SU-DHL-6 (cell line): ENCODE results near the gene CZIB.

Source experiments
- H2AFZ ChIP-seq: fragments of 200-600 bp; sonication (generic); 2 replicates; pipeline ENCODE4 v1.6.1; 2014; ENCODE audit warnings: low read depth, mild to moderate bottlenecking, moderate library complexity, mixed read lengths, antibody characterized with exemption, low read length; ENCODE audit not compliant: severe bottlenecking
- H3F3A ChIP-seq: fragments of 200-600 bp; shearing (Covaris generic); 2 replicates; pipeline ENCODE4 v1.6.0; 2016; ENCODE audit warnings: antibody characterized with exemption, mild to moderate bottlenecking; ENCODE audit not compliant: insufficient read depth
- H3K27ac ChIP-seq: fragments of 200-600 bp; sonication (generic); 2 replicates; pipeline ENCODE4 v1.5.1; 2016; ENCODE audit warnings: low read depth, mild to moderate bottlenecking, low read length, moderate library complexity, mixed read lengths
- H3K27me3 ChIP-seq: fragments of 200-600 bp; sonication (generic), shearing (Covaris generic); 2 replicates; pipeline ENCODE4 v1.6.0; 2014; ENCODE audit warnings: mild to moderate bottlenecking, low read length
- H3K36me3 ChIP-seq: fragments of 200-600 bp; sonication (generic); 2 replicates; pipeline ENCODE4 v1.6.1; 2014; ENCODE audit warnings: mild to moderate bottlenecking, low read length, mixed read lengths
- H3K4me2 ChIP-seq: fragments of 300-600, 200-600 bp; shearing (Covaris generic), sonication (generic); 2 replicates; pipeline ENCODE4 v1.6.0; 2014; ENCODE audit warnings: low read length, low read depth, mild to moderate bottlenecking; ENCODE audit not compliant: poor library complexity, severe bottlenecking
- H3K4me3 ChIP-seq: fragments of 200-600 bp; sonication (generic); 2 replicates; pipeline ENCODE4 v1.5.1; 2014; ENCODE audit warnings: antibody characterized with exemption, low read length, mild to moderate bottlenecking, mixed read lengths; ENCODE audit not compliant: insufficient read depth, poor library complexity, severe bottlenecking
- H3K79me2 ChIP-seq: fragments of 200-600 bp; sonication (generic); 2 replicates; pipeline ENCODE4 v1.6.1; 2014; ENCODE audit warnings: mild to moderate bottlenecking, low read length, moderate library complexity; ENCODE audit not compliant: insufficient read depth
- H3K9ac ChIP-seq: fragments of 200-600 bp; sonication (generic); 2 replicates; pipeline ENCODE4 v1.7.0; 2014; ENCODE audit warnings: mild to moderate bottlenecking, low read length
- H3K9me2 ChIP-seq: fragments of 200-600 bp; sonication (generic); replicated peaks from 2 replicates; pipeline ENCODE4 v1.6.1; 2014; ENCODE audit warnings: low read length; ENCODE audit not compliant: insufficient read depth
- H3K9me3 ChIP-seq: fragments of 200-600 bp; sonication (generic); 2 replicates; pipeline ENCODE4 v1.6.1; 2014; ENCODE audit warnings: low read length, mixed read lengths; ENCODE audit not compliant: insufficient read depth
- H4K20me1 ChIP-seq: fragments of 200-600 bp; sonication (generic); 2 replicates; pipeline ENCODE4 v1.6.1; 2014; ENCODE audit warnings: low read depth, mild to moderate bottlenecking, antibody characterized with exemption, low read length, moderate library complexity, mixed read lengths
- EZH2phosphoT487 ChIP-seq: fragments of 200-600 bp; sonication (generic), shearing (Covaris generic); conservative IDR thresholded peaks from 2 replicates; pipeline ENCODE4 v1.6.1; 2018; ENCODE audit warnings: mild to moderate bottlenecking, antibody characterized with exemption, low read length, moderate library complexity, mixed read lengths
- TF ChIP-seq, protein P1 (sequence below): fragments of 200-600 bp; sonication (generic); IDR thresholded peaks from one replicate; pipeline ENCODE4 v1.5.1; 2017; ENCODE audit warnings: antibody characterized with exemption, mild to moderate bottlenecking, low read length, moderate library complexity; ENCODE audit not compliant: insufficient read depth, poor library complexity, severe bottlenecking

CZIB gene

DNA sequence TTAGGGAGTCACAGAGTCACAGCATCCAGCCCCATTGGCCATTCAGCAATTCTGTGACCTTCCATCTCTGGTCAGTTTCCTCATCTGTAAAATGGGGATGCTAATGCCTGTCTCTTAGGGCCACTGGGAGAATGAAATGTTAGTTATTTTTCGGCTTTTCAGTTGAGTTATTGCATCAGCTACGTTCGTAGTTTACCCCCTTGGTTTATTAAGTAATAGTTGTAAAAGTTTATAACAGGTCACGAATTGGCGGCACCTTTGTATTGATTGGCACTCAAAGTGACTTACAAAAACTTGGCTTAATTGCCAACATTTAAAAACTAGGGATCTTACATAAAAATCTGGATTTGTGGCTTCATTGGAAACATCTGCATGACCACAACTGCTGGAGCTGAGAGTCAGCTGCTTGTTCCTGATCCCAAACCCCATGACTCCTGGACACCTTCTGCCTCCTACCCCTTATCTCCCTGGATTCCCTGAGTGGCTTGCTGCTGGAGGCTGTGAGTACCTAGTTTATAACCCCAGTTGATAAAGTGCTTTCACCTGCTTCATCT is 54.9 kb downstream of the CZIB start:
- no peaks in the 10 kb centered on the region for H3F3A ChIP-seq
- no peaks in the 10 kb centered on the region for H3K9me3 ChIP-seq
- H3K27me3 ChIP-seq = no peaks in the 10 kb centered on the region
- no peaks in the 10 kb centered on the region for H3K36me3 ChIP-seq
- H3K27ac ChIP-seq = no peak overlapping the region
- no peak overlapping the region for H3K4me2 ChIP-seq
- H3K4me3 ChIP-seq = no peak overlapping the region
- TF ChIP-seq, protein P1, sequence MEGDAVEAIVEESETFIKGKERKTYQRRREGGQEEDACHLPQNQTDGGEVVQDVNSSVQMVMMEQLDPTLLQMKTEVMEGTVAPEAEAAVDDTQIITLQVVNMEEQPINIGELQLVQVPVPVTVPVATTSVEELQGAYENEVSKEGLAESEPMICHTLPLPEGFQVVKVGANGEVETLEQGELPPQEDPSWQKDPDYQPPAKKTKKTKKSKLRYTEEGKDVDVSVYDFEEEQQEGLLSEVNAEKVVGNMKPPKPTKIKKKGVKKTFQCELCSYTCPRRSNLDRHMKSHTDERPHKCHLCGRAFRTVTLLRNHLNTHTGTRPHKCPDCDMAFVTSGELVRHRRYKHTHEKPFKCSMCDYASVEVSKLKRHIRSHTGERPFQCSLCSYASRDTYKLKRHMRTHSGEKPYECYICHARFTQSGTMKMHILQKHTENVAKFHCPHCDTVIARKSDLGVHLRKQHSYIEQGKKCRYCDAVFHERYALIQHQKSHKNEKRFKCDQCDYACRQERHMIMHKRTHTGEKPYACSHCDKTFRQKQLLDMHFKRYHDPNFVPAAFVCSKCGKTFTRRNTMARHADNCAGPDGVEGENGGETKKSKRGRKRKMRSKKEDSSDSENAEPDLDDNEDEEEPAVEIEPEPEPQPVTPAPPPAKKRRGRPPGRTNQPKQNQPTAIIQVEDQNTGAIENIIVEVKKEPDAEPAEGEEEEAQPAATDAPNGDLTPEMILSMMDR = no peak
- no peak for TF ChIP-seq EZH2phosphoT487
- H3K79me2 ChIP-seq = no peaks in the 10 kb centered on the region
- H2AFZ ChIP-seq = no peak overlapping the region
- no peaks in the 10 kb centered on the region for H4K20me1 ChIP-seq
- no peak overlapping the region for H3K9ac ChIP-seq
- H3K9me2 ChIP-seq = no peaks in the 10 kb centered on the region
